HepG2 (cell line): ENCODE measurements around the gene FGFR2. TPM values are rescaled to one million over a fixed set of nuclear protein-coding genes. Genes with fewer than 3 reads are reported as not detected.

Source experiments
- ATAC-seq: fragments of 200-7000 bp; cut with Tn5 transposase; 3 replicates; pipeline ENCODE4 v1.9.1; 2020; ENCODE audit warnings: mild to moderate bottlenecking, moderate library complexity
- BruUV-seq: library from RNA; stranded (reverse); fragments of 400-500 nt; replicated peaks from 2 replicates; lab custom pipeline; 2021; lab: Mats Ljungman, UMichigan
- CTCF ChIA-PET: fragments of 300-600 bp; formaldehyde crosslinking; extraction: SDS; loops from one replicate; lab custom pipeline; 2021; ENCODE audit warnings: low total read pairs, inconsistent platforms, low intra/inter-chr PET ratio; lab: Yijun Ruan, JAX
- POLR2A ChIA-PET: fragments of 350-600 bp; sonication (Branson Sonifier 250); formaldehyde crosslinking; loops from one replicate; lab custom pipeline; 2020; ENCODE audit warnings: antibody characterized with exemption, inconsistent platforms; lab: Yijun Ruan, JAX
- DNase-seq: peaks from one replicate; pipeline ENCODE4 v3.0.0-alpha.2; 2015; ENCODE audit warnings: low spot score
- FAIRE-seq: peaks from 3 replicates; lab custom pipeline; 2011; peaks lifted over from hg19 to GRCh38; lab: Jason Lieb, UNC
- H2AFZ ChIP-seq: one replicate; pipeline ENCODE4 v1.6.1; 2011; ENCODE audit warnings: low read length, inconsistent platforms
- H3K27ac ChIP-seq: fragments of 300-600 bp; 3 replicates; pipeline ENCODE4 v1.8.0; 2011; ENCODE audit warnings: mixed run types, mild to moderate bottlenecking, mixed read lengths, low read length, inconsistent platforms; ENCODE audit not compliant: insufficient read depth; ENCODE audit errors: extremely low read length
- H3K27me3 ChIP-seq, 2 experiments: fragments of 200-600 bp in 1 of 2; 2 replicates in 1 of 2; 3 replicates in 1 of 2; pipeline versions ENCODE4 v1.6.0 to v1.8.0; 2011; ENCODE audit warnings: low read length in 2 of 2, mild to moderate bottlenecking in 2 of 2, moderate library complexity in 2 of 2, inconsistent platforms in 1 of 2; ENCODE audit not compliant: insufficient read depth in 2 of 2, control insufficient read depth in 1 of 2
- H3K36me3 ChIP-seq, 2 experiments: fragments of 200-600 bp in 1 of 2; replicated peaks in 1 of 2; 2 replicates in 1 of 2; 3 replicates in 1 of 2; pipeline versions ENCODE4 v1.5.1 to v1.8.0; 2011; ENCODE audit warnings: low read length in 2 of 2, inconsistent platforms in 1 of 2; ENCODE audit not compliant: insufficient read depth in 2 of 2, control insufficient read depth in 1 of 2
- H3K4me1 ChIP-seq: 2 replicates; pipeline ENCODE4 v1.5.1; 2012; ENCODE audit warnings: low read length, inconsistent platforms; ENCODE audit not compliant: insufficient read depth
- H3K4me2 ChIP-seq: 2 replicates; pipeline ENCODE4 v1.6.0; 2011; ENCODE audit warnings: low read depth, low read length, inconsistent platforms
- H3K4me3 ChIP-seq, 3 experiments: fragments of 200-600 bp in 1 of 3; sonication (generic), shearing (Covaris generic) in 1 of 3; replicated peaks in 1 of 3; 2 replicates each; pipeline ENCODE4 v1.5.1; 2011 to 2016; ENCODE audit warnings: low read length in 3 of 3, inconsistent platforms in 2 of 3, low read depth in 2 of 3, mild to moderate bottlenecking in 2 of 3, control low read depth in 1 of 3, mixed read lengths in 1 of 3; ENCODE audit not compliant: insufficient read depth in 1 of 3
- H3K79me2 ChIP-seq: one replicate; pipeline ENCODE4 v1.6.1; 2011; ENCODE audit warnings: low read length, inconsistent platforms; ENCODE audit not compliant: insufficient read depth
- H3K9ac ChIP-seq: 2 replicates; pipeline ENCODE4 v1.6.0; 2011; ENCODE audit warnings: mild to moderate bottlenecking, low read depth, low read length, inconsistent platforms; ENCODE audit not compliant: insufficient read depth
- H3K9me3 ChIP-seq: 2 replicates; pipeline ENCODE4 v1.5.1; 2012; ENCODE audit warnings: mild to moderate bottlenecking, low read length
- H4K20me1 ChIP-seq: 2 replicates; pipeline ENCODE4 v1.6.0; 2011; ENCODE audit warnings: inconsistent platforms, mild to moderate bottlenecking, low read length, moderate library complexity; ENCODE audit not compliant: insufficient read depth
- EZH2 ChIP-seq: conservative IDR thresholded peaks from 2 replicates; pipeline ENCODE4 v1.6.1; 2012; ENCODE audit warnings: mild to moderate bottlenecking, low read depth, low read length, moderate library complexity
- JDP2 ChIP-seq: sonication (generic); formaldehyde crosslinking; IDR thresholded peaks from 2 replicates; pipeline ENCODE4 v1.8.1; 2022; ENCODE audit warnings: missing genetic modification reagents, borderline replicate concordance
- KLF12 ChIP-seq: sonication (generic); formaldehyde crosslinking; IDR thresholded peaks from 2 replicates; pipeline ENCODE4 v1.4.0; 2020; ENCODE audit warnings: missing genetic modification reagents, borderline replicate concordance
- KLF16 ChIP-seq, 2 experiments: sonication (generic) in 1 of 2; formaldehyde crosslinking in 1 of 2; IDR thresholded peaks; 2 replicates each; pipeline versions ENCODE4 v1.6.1 to v1.8.0; 2016 to 2023; ENCODE audit warnings: missing genetic modification reagents in 2 of 2, missing compliant biosample characterization in 1 of 2
- MAF1 ChIP-seq: sonication (generic); formaldehyde crosslinking; IDR thresholded peaks from 2 replicates; pipeline ENCODE4 v1.5.0; 2020; ENCODE audit warnings: missing genetic modification reagents, borderline replicate concordance
- XRCC5 ChIP-seq: fragments of 200-400 bp; formaldehyde crosslinking; optimal IDR thresholded peaks from 2 replicates; pipeline ENCODE3; 2017; ENCODE audit warnings: mild to moderate bottlenecking, low read length
- ZBTB3 ChIP-seq: sonication (generic); formaldehyde crosslinking; IDR thresholded peaks from 2 replicates; pipeline ENCODE4 v1.4.0; 2020; ENCODE audit warnings: low read depth, mild to moderate bottlenecking, moderate library complexity, missing genetic modification reagents, borderline replicate concordance
- ZFP41 ChIP-seq: sonication (generic); formaldehyde crosslinking; IDR thresholded peaks from 2 replicates; pipeline ENCODE4 v1.4.0; 2020; ENCODE audit warnings: mild to moderate bottlenecking, missing genetic modification reagents, borderline replicate concordance
- ZNF225 ChIP-seq: sonication (generic); formaldehyde crosslinking; IDR thresholded peaks from 2 replicates; pipeline ENCODE4 v1.4.0; 2020; ENCODE audit warnings: mild to moderate bottlenecking, missing genetic modification reagents
- ZNF691 ChIP-seq: sonication (generic); formaldehyde crosslinking; IDR thresholded peaks from 2 replicates; pipeline ENCODE4 v1.4.0; 2020; ENCODE audit warnings: missing genetic modification reagents, low read depth, mild to moderate bottlenecking, borderline replicate concordance
- ZNF780A ChIP-seq: sonication (generic); formaldehyde crosslinking; IDR thresholded peaks from 2 replicates; pipeline ENCODE4 v1.8.0; 2022; ENCODE audit warnings: mild to moderate bottlenecking, missing genetic modification reagents, moderate library complexity
- ZNF788 ChIP-seq: sonication (generic); formaldehyde crosslinking; IDR thresholded peaks from 2 replicates; pipeline ENCODE4 v1.5.0; 2020; ENCODE audit warnings: mild to moderate bottlenecking, missing genetic modification reagents, borderline replicate concordance
- ZSCAN31 ChIP-seq: sonication (generic); formaldehyde crosslinking; IDR thresholded peaks from 2 replicates; pipeline ENCODE4 v1.5.0; 2020; ENCODE audit warnings: low read depth, mild to moderate bottlenecking, missing genetic modification reagents
- WGBS: methylation state at CpG from one replicate; pipeline ENCODE4 v1.1.6; 2017; ENCODE audit warnings: low lambda C conversion rate; 5-methylcytosine and 5-hydroxymethylcytosine counted together
- in situ Hi-C: cut with HindIII; loops from 2 replicates; pipeline ENCODE4 v1.10.0; 2017; ENCODE audit warnings: low pct_unique_long_range_greater_than_20kb; ENCODE audit not compliant: extremely low pct_ligation_motif_present
- intact Hi-C: fragments of 100-400 bp; cut with micrococcal nuclease; formaldehyde crosslinking; loops from one replicate; pipeline ENCODE4 v1.10.0; 2022; ENCODE audit not compliant: unreplicated experiment
- polyA plus RNA-seq, 8 experiments: library from polyadenylated mRNA; depleted of rRNA in 3 of 8; stranded (reverse) in 7 of 8; unstranded in 1 of 8; fragments of >200 nt; fragmentation: Illumina TruSeq in 4 of 8; extraction: Trizol in 4 of 8; gene quantifications; 2 replicates each; pipeline versions ENCODE4 v1.2.1 to v1.2.3, GENCODE V29; 2011 to 2016; ENCODE audit warnings: low read depth in 4 of 8, missing spikeins in 1 of 8, mixed read lengths in 1 of 8; ENCODE audit not compliant: insufficient read depth in 1 of 8
- total RNA-seq, 5 experiments: library from RNA; depleted of rRNA; stranded (reverse); fragments of >200 nt; fragmentation: Illumina TruSeq; extraction: Trizol; gene quantifications; 2 replicates each; pipeline ENCODE4 v1.2.3, GENCODE V29; 2016; ENCODE audit warnings: low read depth in 1 of 5

FGFR2 gene
- total and polyA plus RNA-seq, 2 of the 13 experiments (the other 11 are each of a cell fraction or from before 2014, with no cell fraction given): 1.6 to 2.6 TPM

GRCh38 chr10:121559326-121560026, 38.8 kb downstream of the FGFR2 start:
- Histone ChIP-seq H3K4me1 (peaks cover 11% of the 10 kb centered on the region), H3K79me2 (no peaks in the 10 kb centered on the region), H3K9ac (no peak overlapping the region), H3K27ac (no peak overlapping the region)
- DNase-seq: no peak
- in situ Hi-C loops (no loop called here), intact Hi-C loops (no loop called here)
- BruUV-seq: no TSS peak
- ATAC-seq: no peak
- CTCF ChIA-PET: no interaction called here
- FAIRE-seq: no peak
- TF ChIP-seq ZBTB3 (CRISPR knock-in tag) (no peak), KLF16 (CRISPR knock-in tag; IDR thresholded peaks at IDR 0.05) (no peak), KLF12 (CRISPR knock-in tag) (no peak), MAF1 (CRISPR knock-in tag) (no peak), ZNF788 (CRISPR knock-in tag) (no peak), ZNF225 (no peak), ZFP41 (CRISPR knock-in tag) (no peak), JDP2 (CRISPR knock-in tag) (no peak), ZNF691 (CRISPR knock-in tag) (no peak), ZNF780A (CRISPR knock-in tag) (no peak), EZH2 (no peak), ZSCAN31 (CRISPR knock-in tag) (no peak), XRCC5 (no peak)
- TF ChIP-seq, all 625 proteins: peak for 0
- H3K27me3 ChIP-seq: no peaks in the 10 kb centered on the region; a peak in 1 of 5 replicates
- no peaks in the 10 kb centered on the region for H4K20me1 ChIP-seq
- H3K4me2 ChIP-seq: no peak overlapping the region
- no peaks in the 10 kb centered on the region for H3K36me3 ChIP-seq
- WGBS: 81% methylated on average over 8 of the region's 11 CpGs
- no peak overlapping the region for H3K4me3 ChIP-seq
- no peaks in the 10 kb centered on the region for H3K9me3 ChIP-seq
- POLR2A ChIA-PET: no interaction called here
- no peak overlapping the region for H2AFZ ChIP-seq
